HUES6 (cell line): ENCODE results near the gene ANKS6.

ENCODE experiments used
- H3K27ac ChIP-seq: 2 replicates; pipeline ENCODE4 v1.7.0; 2013; ENCODE audit warnings: low read depth, mild to moderate bottlenecking, low read length, inconsistent platforms
- H3K27me3 ChIP-seq: 2 replicates; pipeline ENCODE4 v1.6.1; 2013; ENCODE audit warnings: low read length; ENCODE audit not compliant: control insufficient read depth, insufficient read depth
- H3K36me3 ChIP-seq: 2 replicates; pipeline ENCODE4 v1.6.1; 2013; ENCODE audit warnings: low read length; ENCODE audit not compliant: control insufficient read depth, insufficient read depth
- H3K4me1 ChIP-seq: 2 replicates; pipeline ENCODE4 v1.6.1; 2013; ENCODE audit warnings: low read length; ENCODE audit not compliant: control insufficient read depth, insufficient read depth
- H3K4me3 ChIP-seq: 2 replicates; pipeline ENCODE4 v1.5.1; 2013; ENCODE audit warnings: low read depth, low read length
- H3K9ac ChIP-seq: one replicate; pipeline ENCODE4 v1.6.1; 2013; ENCODE audit warnings: mild to moderate bottlenecking, low read length
- H3K9me3 ChIP-seq: 2 replicates; pipeline ENCODE4 v1.6.1; 2013; ENCODE audit warnings: low read depth, low read length; ENCODE audit not compliant: control insufficient read depth, insufficient read depth

The ANKS6 gene

DNA sequence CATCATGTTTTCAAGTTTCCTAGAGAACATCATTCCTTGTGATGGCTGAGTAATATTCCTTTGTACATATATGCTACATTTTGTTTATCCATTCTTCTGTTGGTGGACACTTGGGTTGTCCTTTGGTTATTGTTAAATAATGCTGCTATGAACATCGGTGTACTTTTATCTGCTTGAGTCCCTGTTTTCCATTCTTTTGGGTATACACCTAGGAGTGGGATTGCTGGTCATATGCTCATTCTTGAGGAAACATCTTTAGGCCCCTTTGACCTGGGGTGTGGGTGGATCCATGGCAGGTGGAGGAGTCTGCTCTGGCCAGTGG is 36.4 kb upstream of the ANKS6 start:
- H3K4me1 ChIP-seq, result no peaks in the 10 kb centered on the region
- H3K9me3 ChIP-seq, result no peaks in the 10 kb centered on the region
- H3K27me3 ChIP-seq, result no peaks in the 10 kb centered on the region
- no peaks in the 10 kb centered on the region; the same call in 1 of the 2 replicates for H3K36me3 ChIP-seq
- no peak overlapping the region for H3K9ac ChIP-seq
- no peak overlapping the region for H3K27ac ChIP-seq
- H3K4me3 ChIP-seq, result no peak overlapping the region

DNA sequence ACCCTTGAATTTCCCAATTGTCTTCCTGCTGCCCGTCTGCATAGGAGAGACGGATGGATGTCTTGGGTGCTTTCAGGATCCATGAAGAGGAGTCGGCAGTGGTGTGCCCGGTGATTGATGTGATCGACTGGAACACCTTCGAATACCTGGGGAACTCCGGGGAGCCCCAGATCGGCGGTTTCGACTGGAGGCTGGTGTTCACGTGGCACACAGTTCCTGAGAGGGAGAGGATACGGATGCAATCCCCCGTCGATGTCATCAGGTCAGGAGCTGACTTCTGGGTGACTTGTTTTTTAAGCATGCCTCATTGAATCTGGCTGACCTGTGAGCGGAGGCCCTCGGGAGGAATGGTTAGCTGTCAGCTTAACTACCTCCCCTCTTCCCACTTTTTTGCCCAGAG is 35.3 kb upstream of the ANKS6 start:
- Histone ChIP-seq H3K9me3 (no peaks in the 10 kb centered on the region), H3K27ac (no peak overlapping the region), H3K9ac (no peak overlapping the region), H3K27me3 (no peaks in the 10 kb centered on the region), H3K4me3 (no peak overlapping the region), H3K4me1 (no peaks in the 10 kb centered on the region), H3K36me3 (no peaks in the 10 kb centered on the region; the same call in 1 of the 2 replicates)

DNA sequence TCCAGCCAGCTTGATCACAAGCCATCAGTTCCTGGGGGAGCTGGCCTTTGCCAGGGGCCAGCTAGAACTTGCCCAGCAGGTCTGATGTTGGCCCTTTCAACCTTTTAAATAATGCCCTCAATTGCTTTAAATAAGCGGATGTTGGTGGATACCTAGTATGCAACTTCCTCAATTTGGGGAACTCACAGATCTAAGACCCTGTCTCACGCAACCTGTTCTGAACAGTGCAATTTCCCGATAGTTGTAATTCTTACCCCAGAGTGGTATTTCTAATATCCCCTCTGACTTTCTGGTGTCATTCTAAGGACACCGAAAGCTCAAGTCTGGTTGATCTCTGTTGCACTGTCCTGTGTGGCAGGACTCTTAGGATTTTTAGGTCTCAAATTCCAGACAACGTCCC is 34.2 kb upstream of the ANKS6 start:
- Histone ChIP-seq H3K36me3 (no peaks in the 10 kb centered on the region; the same call in 1 of the 2 replicates), H3K27ac (no peak overlapping the region), H3K4me1 (no peaks in the 10 kb centered on the region), H3K4me3 (no peak overlapping the region), H3K9ac (no peak overlapping the region), H3K27me3 (no peaks in the 10 kb centered on the region), H3K9me3 (no peaks in the 10 kb centered on the region)

DNA sequence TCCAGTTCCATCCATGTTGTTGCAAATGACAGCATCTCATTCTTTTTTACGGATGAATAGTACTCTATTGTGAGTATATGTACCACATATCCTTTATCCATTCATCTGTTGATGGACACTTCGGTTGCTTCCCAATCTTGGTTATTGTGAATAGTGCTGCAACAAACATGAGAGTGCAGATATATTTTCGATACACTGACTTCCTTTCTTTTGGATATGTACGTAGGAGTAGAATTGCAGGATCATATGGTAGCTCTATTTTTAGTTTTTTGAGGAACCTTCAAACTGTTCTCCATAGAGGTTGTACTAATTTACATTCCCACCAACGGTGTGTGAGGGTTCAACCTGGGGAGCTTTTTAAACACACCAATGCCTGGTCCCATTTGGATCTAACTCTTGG is 33.4 kb upstream of the ANKS6 start:
- Histone ChIP-seq H3K27ac (no peak overlapping the region), H3K4me3 (no peak overlapping the region)

DNA sequence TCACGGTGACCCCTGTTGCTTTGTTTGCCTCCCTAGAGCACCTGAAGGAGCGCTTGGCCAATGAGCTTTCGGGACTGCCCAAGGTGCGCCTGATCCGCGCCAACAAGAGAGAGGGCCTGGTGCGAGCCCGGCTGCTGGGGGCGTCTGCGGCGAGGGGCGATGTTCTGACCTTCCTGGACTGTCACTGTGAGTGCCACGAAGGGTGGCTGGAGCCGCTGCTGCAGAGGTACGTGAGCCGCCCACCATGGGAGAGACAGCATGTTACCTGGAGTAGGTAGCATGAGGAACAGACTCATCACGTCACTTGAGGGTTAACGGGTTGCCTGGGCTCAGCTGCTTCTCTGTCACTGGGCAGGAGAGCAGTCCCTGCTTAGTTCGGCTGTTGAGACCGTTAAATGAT is 30.4 kb upstream of the ANKS6 start:
- Histone ChIP-seq H3K27ac (no peak overlapping the region), H3K9me3 (peaks cover 6% of the 10 kb centered on the region), H3K36me3 (peaks cover 3% of the 10 kb centered on the region; the same call in 1 of the 2 replicates), H3K4me1 (no peaks in the 10 kb centered on the region), H3K4me3 (no peak overlapping the region), H3K9ac (no peak overlapping the region), H3K27me3 (no peaks in the 10 kb centered on the region)

More for the DNA sequence above, 33.4 kb upstream of the ANKS6 start:
- H3K27me3 ChIP-seq, result no peaks in the 10 kb centered on the region
- H3K9me3 ChIP-seq, result no peaks in the 10 kb centered on the region
- no peak overlapping the region for H3K9ac ChIP-seq
- no peaks in the 10 kb centered on the region; the same call in 1 of the 2 replicates for H3K36me3 ChIP-seq
- H3K4me1 ChIP-seq, result no peaks in the 10 kb centered on the region

DNA sequence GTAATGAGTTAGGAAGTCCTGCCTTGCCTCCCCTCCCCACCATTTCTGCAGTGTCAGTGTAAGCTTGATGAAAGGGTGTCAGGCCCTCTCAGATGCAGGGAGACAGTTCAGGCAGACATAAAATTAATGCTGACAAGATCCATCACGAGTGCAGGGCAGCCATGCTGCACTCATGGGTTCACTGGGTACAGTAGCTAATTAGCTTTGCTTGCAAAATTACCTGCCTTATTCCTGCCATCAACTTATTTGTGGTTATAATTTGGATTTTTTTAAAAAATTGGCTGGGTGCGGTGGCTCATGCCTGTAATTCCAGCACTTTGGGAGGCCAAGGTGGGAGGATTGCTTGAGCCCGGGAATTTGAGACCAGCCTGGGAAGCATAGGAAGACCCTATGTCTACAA is 29.1 kb upstream of the ANKS6 start:
- Histone ChIP-seq H3K9me3 (peaks cover 6% of the 10 kb centered on the region), H3K4me3 (no peak overlapping the region), H3K4me1 (no peaks in the 10 kb centered on the region), H3K36me3 (peaks cover 3% of the 10 kb centered on the region; the same call in 1 of the 2 replicates), H3K27ac (no peak overlapping the region), H3K9ac (no peak overlapping the region), H3K27me3 (no peaks in the 10 kb centered on the region)

DNA sequence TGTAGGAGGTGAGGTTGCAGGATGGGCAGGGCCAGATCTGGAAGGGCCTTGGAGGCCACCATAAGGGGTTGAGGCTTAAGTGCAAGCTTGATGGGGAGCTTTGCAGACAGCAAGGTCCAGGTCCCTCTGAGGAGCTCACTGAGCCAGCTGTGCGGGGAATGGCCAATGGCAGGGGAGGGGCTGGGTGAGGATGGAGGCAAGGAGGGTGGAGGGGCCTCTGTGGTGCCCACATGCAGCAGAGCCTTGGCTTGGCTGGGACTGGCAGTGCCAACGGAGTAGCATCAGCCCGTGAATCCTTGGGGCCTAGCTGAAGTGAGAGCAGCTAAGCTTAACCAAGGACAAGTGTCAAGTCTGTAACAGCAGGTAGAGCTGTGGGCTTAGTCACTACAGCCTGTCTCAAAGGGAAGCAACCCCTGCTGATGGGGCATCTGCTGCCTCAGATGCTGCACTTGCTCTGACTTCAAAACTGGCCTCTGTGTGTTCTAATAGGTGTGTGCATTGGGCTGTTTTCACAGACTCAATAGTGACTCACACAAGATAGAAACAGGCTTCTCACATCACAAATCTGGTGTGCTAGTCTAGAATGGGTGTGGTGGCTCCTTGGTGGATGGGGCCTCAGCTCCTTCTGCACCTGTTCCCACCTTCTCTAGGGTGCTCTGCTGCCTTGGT is 27.4 kb upstream of the ANKS6 start:
- peaks cover 3% of the 10 kb centered on the region; the same call in 1 of the 2 replicates for H3K36me3 ChIP-seq
- peaks cover 6% of the 10 kb centered on the region for H3K9me3 ChIP-seq
- H3K4me1 ChIP-seq, result no peaks in the 10 kb centered on the region
- H3K27me3 ChIP-seq, result no peaks in the 10 kb centered on the region
- H3K27ac ChIP-seq, result no peak overlapping the region
- H3K9ac ChIP-seq, result no peak overlapping the region
- H3K4me3 ChIP-seq, result no peak overlapping the region

DNA sequence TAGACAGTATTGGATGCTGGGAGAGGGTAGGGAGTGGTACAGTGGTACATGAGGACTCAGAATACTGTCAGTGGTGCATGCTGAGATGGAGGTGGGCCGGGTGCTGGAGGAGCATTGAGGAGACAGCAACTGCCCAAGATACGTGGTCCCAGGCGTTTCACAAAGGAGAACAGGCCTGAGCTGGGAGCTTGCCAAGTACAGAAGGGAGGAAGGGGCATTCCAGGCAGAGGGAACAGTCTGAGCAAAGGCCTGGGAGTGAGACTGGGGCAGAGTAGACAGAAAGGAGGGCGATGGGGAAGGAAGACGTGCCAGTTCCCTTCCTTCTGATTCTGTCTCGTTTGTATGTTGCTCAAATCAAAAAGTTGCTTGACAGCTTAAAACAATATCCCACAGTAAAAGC is 26.3 kb upstream of the ANKS6 start:
- no peaks in the 10 kb centered on the region for H3K4me1 ChIP-seq
- peaks cover 8% of the 10 kb centered on the region for H3K9me3 ChIP-seq

DNA sequence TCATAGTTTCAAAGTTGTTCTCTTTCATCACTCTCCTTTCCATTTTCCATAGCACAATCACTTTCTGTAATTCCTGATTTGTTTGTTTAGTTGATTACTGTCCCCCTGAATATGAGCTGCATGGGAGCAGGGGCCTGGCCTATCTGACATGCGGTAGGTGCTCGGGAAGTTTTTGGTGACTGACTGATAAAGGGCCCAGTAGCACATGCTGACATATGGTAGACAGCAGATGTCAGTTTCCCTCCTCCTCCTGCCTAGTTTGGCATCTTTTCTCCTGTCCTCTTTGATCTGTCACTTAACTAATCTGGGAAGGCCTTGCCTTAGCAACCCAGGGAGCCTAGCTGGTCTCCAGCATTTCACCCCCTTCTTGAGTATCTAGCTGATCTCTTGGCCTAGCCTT is 25.5 kb upstream of the ANKS6 start:
- peaks cover 3% of the 10 kb centered on the region; the same call in 1 of the 2 replicates for H3K36me3 ChIP-seq
- no peak overlapping the region for H3K27ac ChIP-seq
- no peaks in the 10 kb centered on the region for H3K27me3 ChIP-seq
- H3K4me1 ChIP-seq, result no peaks in the 10 kb centered on the region
- no peak overlapping the region for H3K4me3 ChIP-seq
- H3K9ac ChIP-seq, result no peak overlapping the region
- H3K9me3 ChIP-seq, result peaks cover 8% of the 10 kb centered on the region

More for the DNA sequence above, 26.3 kb upstream of the ANKS6 start:
- H3K27me3 ChIP-seq, result no peaks in the 10 kb centered on the region
- no peak overlapping the region for H3K4me3 ChIP-seq
- peaks cover 3% of the 10 kb centered on the region; the same call in 1 of the 2 replicates for H3K36me3 ChIP-seq
- H3K9ac ChIP-seq, result no peak overlapping the region
- H3K27ac ChIP-seq, result no peak overlapping the region

DNA sequence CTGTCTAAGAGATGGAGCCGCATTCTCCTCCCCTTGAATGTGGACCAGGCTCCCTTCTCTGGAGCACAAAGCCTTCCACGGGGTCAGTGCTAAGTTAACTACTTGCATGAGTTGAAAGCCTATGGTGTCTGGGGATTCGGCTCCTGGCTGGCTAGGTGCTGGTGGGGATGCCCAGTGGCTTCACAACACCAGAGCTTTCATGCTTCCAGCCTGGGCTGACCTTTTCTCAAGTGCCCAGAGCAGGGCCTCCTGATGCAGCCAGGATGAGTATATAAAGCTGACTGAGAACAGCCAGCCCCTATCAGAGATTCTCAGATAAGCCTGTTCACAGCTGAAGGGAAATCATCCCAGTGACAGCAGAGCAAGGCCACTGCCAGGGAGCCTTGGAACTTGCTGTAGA is 22.9 kb upstream of the ANKS6 start:
- H3K27ac ChIP-seq, result no peak overlapping the region
- peaks cover 5% of the 10 kb centered on the region for H3K9me3 ChIP-seq
- peaks cover under 1% of the 10 kb centered on the region; the same call in 1 of the 2 replicates for H3K36me3 ChIP-seq
- H3K4me1 ChIP-seq, result no peaks in the 10 kb centered on the region
- no peak overlapping the region for H3K9ac ChIP-seq
- no peak overlapping the region for H3K4me3 ChIP-seq
- no peaks in the 10 kb centered on the region for H3K27me3 ChIP-seq

DNA sequence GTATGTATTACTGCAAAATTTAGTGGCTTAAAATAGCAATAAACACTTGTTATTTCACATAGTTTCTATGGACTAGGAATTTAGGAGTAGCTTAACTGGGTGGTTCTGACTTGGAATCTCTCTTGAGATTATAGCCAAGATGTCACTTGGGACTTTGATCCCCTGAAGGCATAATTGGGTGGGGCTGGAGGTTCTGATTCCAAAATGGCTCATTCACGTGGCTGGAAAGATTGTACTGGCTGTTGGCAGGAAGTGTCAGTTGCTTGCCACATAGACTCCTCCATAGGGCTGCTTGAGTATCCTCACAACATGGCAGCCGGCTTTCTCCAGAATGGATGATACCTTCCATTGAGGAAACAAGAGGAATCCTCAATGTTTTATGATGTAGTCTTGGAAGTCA is 22.4 kb upstream of the ANKS6 start:
- Histone ChIP-seq H3K4me3 (no peak overlapping the region), H3K9me3 (peaks cover 2% of the 10 kb centered on the region; the same call in 1 of the 2 replicates), H3K36me3 (no peaks in the 10 kb centered on the region), H3K9ac (no peak overlapping the region), H3K27me3 (no peaks in the 10 kb centered on the region), H3K4me1 (no peaks in the 10 kb centered on the region), H3K27ac (no peak overlapping the region)
